Lower leg skin (tissue), 3 donors: ENCODE results near the gene INPP4B.

Source experiments
- CTCF ChIP-seq, 3 donors: fragments of 450-650 bp; IDR thresholded peaks; one replicate each; pipeline ENCODE4 v1.5.1; 2016; ENCODE audit warnings: antibody characterized with exemption in 3 of 3, mild to moderate bottlenecking in 3 of 3, moderate library complexity in 2 of 3
- POLR2A ChIP-seq, 2 donors: fragments of 450-650 bp; IDR thresholded peaks; one replicate each; pipeline ENCODE4 v1.6.1; 2016 to 2017; ENCODE audit warnings: antibody characterized with exemption in 2 of 2, mild to moderate bottlenecking in 1 of 2, moderate library complexity in 1 of 2

GRCh38 chr4:142021181-142021580 is 824.9 kb downstream of the INPP4B start:
- TF ChIP-seq CTCF (IDR thresholded peaks at IDR 0.05) (no peak), POLR2A (IDR thresholded peaks at IDR 0.05) (no peak)
